HG03039 (cell line): ENCODE data around the gene ACSS1.

Source experiments
- ATAC-seq: cut with Tn5 transposase; IDR thresholded peaks from one replicate; pipeline ENCODE4 v1.9.1; 2021; ENCODE audit warnings: mild to moderate bottlenecking, moderate library complexity; ENCODE audit not compliant: unreplicated experiment

The ACSS1 gene

GRCh38 chr20:25058051-25058846, at the start of gene ACSS1:
ACSS1 (minus strand) TSS chr20:25058139; CDS start chr20:25058102, 37 bp downstream.
- peak; percentile 49 for ATAC-seq

GRCh38 chr20:25103526-25103925, 45.6 kb upstream of the ACSS1 start:
- no peak for ATAC-seq

GRCh38 chr20:25100914-25101313, 43.0 kb upstream of the ACSS1 start:
- no peak for ATAC-seq

GRCh38 chr20:25099601-25100140, 41.7 kb upstream of the ACSS1 start:
- no peak for ATAC-seq

- no peak for ATAC-seq
Observed at GRCh38 chr20:25097498-25097897, 39.6 kb upstream of the ACSS1 start.

- no peak for ATAC-seq
Observed at GRCh38 chr20:25090492-25091429, 32.8 kb upstream of the ACSS1 start.

- no peak for ATAC-seq
Observed at GRCh38 chr20:25089662-25090061, 31.7 kb upstream of the ACSS1 start.

- ATAC-seq = no peak
Observed at GRCh38 chr20:25089096-25089495, 31.2 kb upstream of the ACSS1 start.

GRCh38 chr20:25088267-25088666, 30.3 kb upstream of the ACSS1 start:
- ATAC-seq = no peak

GRCh38 chr20:25087186-25087929, 29.4 kb upstream of the ACSS1 start:
- no peak for ATAC-seq

- ATAC-seq = no peak
Observed at GRCh38 chr20:25085756-25086495, 28.0 kb upstream of the ACSS1 start.

- ATAC-seq = no peak
Observed at GRCh38 chr20:25084626-25085187, 26.8 kb upstream of the ACSS1 start.

GRCh38 chr20:25083773-25084625, 26.1 kb upstream of the ACSS1 start:
- ATAC-seq = no peak

- ATAC-seq = no peak
Observed at GRCh38 chr20:25083141-25083772, 25.3 kb upstream of the ACSS1 start.

- no peak for ATAC-seq
Observed at GRCh38 chr20:25082498-25082873, 24.5 kb upstream of the ACSS1 start.

- no peak for ATAC-seq
Observed at GRCh38 chr20:25081730-25082497, 24.0 kb upstream of the ACSS1 start, which contains the start of gene VSX1. VSX1 (minus strand) TSS chr20:25082141; CDS start chr20:25082096, 45 bp downstream.

- ATAC-seq = no peak
Observed at GRCh38 chr20:25081065-25081729, 23.3 kb upstream of the ACSS1 start.
